ENCODE measurements around the gene RCSD1.

DNA sequence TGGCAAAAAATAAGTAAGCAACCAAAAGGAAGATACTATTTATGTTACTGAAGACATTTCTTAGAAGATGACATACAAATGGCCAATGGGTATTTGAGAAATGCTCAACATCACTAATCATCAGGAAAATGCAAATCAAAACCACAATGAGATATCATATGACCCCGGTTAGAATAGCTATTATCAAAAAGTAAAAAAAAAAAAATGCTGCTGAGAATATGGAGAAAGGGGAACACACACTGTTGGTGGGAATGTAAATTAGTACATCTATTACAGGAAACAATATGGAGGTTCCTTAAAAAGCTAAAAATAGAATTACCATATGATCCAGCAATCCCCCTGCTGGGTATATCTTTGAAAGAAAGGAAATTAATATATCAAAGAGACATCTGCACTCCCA lies 42.2 kb upstream of the RCSD1 start:
- TF ChIP-seq, protein P1, sequence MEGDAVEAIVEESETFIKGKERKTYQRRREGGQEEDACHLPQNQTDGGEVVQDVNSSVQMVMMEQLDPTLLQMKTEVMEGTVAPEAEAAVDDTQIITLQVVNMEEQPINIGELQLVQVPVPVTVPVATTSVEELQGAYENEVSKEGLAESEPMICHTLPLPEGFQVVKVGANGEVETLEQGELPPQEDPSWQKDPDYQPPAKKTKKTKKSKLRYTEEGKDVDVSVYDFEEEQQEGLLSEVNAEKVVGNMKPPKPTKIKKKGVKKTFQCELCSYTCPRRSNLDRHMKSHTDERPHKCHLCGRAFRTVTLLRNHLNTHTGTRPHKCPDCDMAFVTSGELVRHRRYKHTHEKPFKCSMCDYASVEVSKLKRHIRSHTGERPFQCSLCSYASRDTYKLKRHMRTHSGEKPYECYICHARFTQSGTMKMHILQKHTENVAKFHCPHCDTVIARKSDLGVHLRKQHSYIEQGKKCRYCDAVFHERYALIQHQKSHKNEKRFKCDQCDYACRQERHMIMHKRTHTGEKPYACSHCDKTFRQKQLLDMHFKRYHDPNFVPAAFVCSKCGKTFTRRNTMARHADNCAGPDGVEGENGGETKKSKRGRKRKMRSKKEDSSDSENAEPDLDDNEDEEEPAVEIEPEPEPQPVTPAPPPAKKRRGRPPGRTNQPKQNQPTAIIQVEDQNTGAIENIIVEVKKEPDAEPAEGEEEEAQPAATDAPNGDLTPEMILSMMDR (IDR thresholded peaks at IDR 0.05): no peak
- TF ChIP-seq POLR2A (IDR thresholded peaks at IDR 0.05): no peak

Data from testis (tissue), 2 donors.